AG04449 (cell line): Measurements from ENCODE around the gene EGFL6.

ENCODE experiments used
- CTCF ChIA-PET: fragments of 350-600 bp; formaldehyde crosslinking; extraction: SDS; loops from one replicate; lab custom pipeline; 2021; ENCODE audit warnings: antibody characterized with exemption; lab: Yijun Ruan, JAX
- POLR2A ChIA-PET: fragments of 400-600, 350-600 bp; formaldehyde crosslinking; extraction: SDS; loops from one replicate; lab custom pipeline; 2020; ENCODE audit warnings: antibody characterized with exemption, inconsistent platforms; lab: Yijun Ruan, JAX
- DNase-seq: peaks from one replicate; pipeline ENCODE4 v3.0.0-alpha.2; 2010; ENCODE audit warnings: low read depth, low spot score
- H3K4me3 ChIP-seq: 2 replicates; pipeline ENCODE4 v1.5.1; 2011; ENCODE audit warnings: low read depth, mild to moderate bottlenecking, control low read depth, low read length
- TF ChIP-seq, protein P1 (sequence below): IDR thresholded peaks from one replicate; pipeline ENCODE4 v1.5.1; 2011; ENCODE audit warnings: mild to moderate bottlenecking, moderate library complexity, low read length, control low read depth, inconsistent platforms; ENCODE audit not compliant: insufficient read depth; ENCODE audit errors: missing control alignments

Gene EGFL6

DNA sequence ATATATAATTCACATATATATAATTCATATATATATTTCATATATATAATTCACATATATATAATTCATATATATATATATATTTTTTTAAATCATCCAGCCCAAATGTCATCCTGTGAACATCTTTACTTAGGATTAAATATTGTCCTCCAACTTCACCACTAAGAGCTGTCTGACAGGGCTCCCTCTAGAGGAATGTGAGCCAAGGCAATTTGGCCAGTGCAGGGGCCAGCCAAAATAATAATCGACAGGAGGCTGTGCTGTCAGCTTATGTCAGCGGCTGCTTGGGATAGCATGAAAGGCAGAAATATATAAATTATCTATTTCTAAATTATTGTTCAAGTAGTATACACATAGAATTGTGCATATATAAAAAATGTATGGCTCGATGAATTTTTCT lies 29.5 kb downstream of the EGFL6 start:
- no peak overlapping the region for H3K4me3 ChIP-seq
- POLR2A ChIA-PET: no interaction called here
- DNase-seq: no peak
- TF ChIP-seq, protein P1, sequence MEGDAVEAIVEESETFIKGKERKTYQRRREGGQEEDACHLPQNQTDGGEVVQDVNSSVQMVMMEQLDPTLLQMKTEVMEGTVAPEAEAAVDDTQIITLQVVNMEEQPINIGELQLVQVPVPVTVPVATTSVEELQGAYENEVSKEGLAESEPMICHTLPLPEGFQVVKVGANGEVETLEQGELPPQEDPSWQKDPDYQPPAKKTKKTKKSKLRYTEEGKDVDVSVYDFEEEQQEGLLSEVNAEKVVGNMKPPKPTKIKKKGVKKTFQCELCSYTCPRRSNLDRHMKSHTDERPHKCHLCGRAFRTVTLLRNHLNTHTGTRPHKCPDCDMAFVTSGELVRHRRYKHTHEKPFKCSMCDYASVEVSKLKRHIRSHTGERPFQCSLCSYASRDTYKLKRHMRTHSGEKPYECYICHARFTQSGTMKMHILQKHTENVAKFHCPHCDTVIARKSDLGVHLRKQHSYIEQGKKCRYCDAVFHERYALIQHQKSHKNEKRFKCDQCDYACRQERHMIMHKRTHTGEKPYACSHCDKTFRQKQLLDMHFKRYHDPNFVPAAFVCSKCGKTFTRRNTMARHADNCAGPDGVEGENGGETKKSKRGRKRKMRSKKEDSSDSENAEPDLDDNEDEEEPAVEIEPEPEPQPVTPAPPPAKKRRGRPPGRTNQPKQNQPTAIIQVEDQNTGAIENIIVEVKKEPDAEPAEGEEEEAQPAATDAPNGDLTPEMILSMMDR: peak; percentile 7
- CTCF ChIA-PET: no interaction called here

GRCh38 chrX:13599491-13599890 lies 30.1 kb downstream of the EGFL6 start:
- no peak overlapping the region for H3K4me3 ChIP-seq
- no peak for DNase-seq
- POLR2A ChIA-PET: no interaction called here
- CTCF ChIA-PET: no interaction called here
- TF ChIP-seq, protein P1: no peak

GRCh38 chrX:13605611-13606010 lies 36.2 kb downstream of the EGFL6 start:
- TF ChIP-seq, protein P1: no peak
- DNase-seq: no peak
- ChIA-PET CTCF (no interaction called here), POLR2A (no interaction called here)
- H3K4me3 ChIP-seq: no peak overlapping the region

DNA sequence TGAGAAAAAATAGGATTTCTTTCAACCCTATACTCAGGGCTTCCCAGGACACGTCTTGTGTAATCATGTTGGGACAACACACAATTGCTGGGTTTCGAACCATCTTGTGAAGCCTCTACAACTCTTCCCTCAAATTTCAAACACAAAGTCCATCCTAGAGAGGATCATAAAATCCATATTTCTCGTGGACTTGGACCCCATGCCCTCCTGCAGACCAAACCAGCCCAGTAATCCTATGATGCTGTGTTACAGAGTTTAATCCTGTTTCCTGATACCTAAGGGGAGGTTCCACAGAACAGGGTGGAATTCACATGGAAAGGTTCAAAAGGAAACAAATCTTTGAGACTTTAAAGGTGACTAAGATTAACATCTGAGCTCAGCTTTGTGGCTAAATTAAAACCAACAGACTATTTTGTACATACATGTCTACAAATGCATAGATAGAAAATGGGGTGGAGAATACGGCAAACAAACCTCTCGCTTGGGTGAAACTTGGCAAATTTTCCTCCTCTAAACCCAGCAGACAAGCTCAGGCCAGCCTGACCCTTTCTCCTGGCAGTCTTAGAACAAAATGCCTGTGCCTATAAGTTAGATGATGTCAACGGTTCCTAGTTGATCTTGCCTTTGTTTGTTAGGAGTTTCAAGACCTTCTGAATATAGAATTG lies 38.1 kb downstream of the EGFL6 start:
- ChIA-PET CTCF (no interaction called here), POLR2A (interaction anchor here (0.5 kb wide), 1 partner anchor 25 kb away, joined by 3 read pairs; no protein-coding TSS in a partner anchor)
- TF ChIP-seq, protein P1: no peak
- no peak overlapping the region for H3K4me3 ChIP-seq
- DNase-seq: no peak

DNA sequence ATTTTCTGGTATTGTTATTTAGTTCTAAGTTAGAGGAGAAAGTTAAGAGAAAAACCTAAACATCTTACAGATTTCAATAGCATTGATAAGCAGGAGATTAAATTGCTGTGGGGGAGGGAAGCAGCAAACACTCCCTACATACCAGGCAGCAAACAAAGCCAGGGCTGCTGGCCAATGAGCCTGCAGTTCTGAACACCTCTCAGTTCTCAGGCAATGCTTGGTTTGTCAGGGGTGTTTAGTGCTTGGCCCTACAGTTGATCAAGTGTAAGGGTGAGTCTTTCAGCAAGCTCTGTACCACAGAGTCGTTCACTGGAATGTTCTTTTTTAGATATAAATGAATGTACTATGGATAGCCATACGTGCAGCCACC lies 38.6 kb downstream of the EGFL6 start:
- CTCF ChIA-PET: no interaction called here
- TF ChIP-seq, protein P1: no peak
- POLR2A ChIA-PET: no interaction called here
- no peak for DNase-seq
- no peak overlapping the region for H3K4me3 ChIP-seq

DNA sequence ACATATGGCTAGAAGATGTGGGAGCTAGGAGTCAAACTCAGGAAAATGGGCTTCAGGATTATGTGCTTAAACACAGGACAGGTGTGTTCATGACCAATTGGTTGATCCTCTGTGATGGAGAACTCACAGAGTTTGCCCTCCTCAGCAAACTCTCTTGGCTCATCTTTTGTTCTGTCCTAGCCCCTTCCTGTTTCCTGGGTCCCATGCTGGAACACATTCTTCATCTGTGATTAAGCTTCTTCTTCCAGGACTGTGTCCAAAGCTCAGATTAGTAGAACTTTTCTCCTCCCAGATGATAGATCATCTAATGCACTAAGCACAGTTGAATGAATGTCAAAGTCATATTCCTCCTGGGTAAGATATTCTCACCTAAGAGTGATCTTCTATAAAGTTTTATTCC lies 44.8 kb downstream of the EGFL6 start:
- POLR2A ChIA-PET: no interaction called here

More for the DNA sequence above, 44.8 kb downstream of the EGFL6 start:
- no peak for DNase-seq
- TF ChIP-seq, protein P1: no peak
- H3K4me3 ChIP-seq: no peak overlapping the region
- CTCF ChIA-PET: no interaction called here
